Hepatic stellate cell (primary cell): Measurements from ENCODE around the gene IPPK.

Experiments
- DNase-seq: peaks from one replicate; pipeline ENCODE4 v3.0.0; 2011; ENCODE audit warnings: low spot score

Gene IPPK

GRCh38 chr9:92656537-92656925, 13.4 kb downstream of the IPPK start:
- no peak for DNase-seq

- DNase-seq, result no peak
Measured at GRCh38 chr9:92655896-92656536, 13.9 kb downstream of the IPPK start.

GRCh38 chr9:92655366-92655765, 14.6 kb downstream of the IPPK start:
- DNase-seq, result no peak

- DNase-seq, result no peak
Measured at GRCh38 chr9:92654481-92655301, 15.2 kb downstream of the IPPK start.

GRCh38 chr9:92652461-92652860, 17.5 kb downstream of the IPPK start:
- no peak for DNase-seq

GRCh38 chr9:92650839-92651621, 18.9 kb downstream of the IPPK start:
- DNase-seq, result no peak

- DNase-seq, result no peak
Measured at GRCh38 chr9:92650296-92650695, 19.6 kb downstream of the IPPK start.

GRCh38 chr9:92649007-92649406, 20.9 kb downstream of the IPPK start:
- no peak for DNase-seq

GRCh38 chr9:92648474-92648971, 21.4 kb downstream of the IPPK start:
- no peak for DNase-seq

- DNase-seq, result no peak
Measured at GRCh38 chr9:92647671-92648473, 22.1 kb downstream of the IPPK start.

GRCh38 chr9:92645041-92645440, 24.9 kb downstream of the IPPK start:
- no peak for DNase-seq

- DNase-seq, result no peak
Measured at GRCh38 chr9:92644278-92644677, 25.7 kb downstream of the IPPK start.

- DNase-seq, result no peak
Measured at GRCh38 chr9:92642564-92642963, 27.4 kb downstream of the IPPK start.

- no peak for DNase-seq
Measured at GRCh38 chr9:92642041-92642451, 27.9 kb downstream of the IPPK start.

GRCh38 chr9:92641092-92641809, 28.7 kb downstream of the IPPK start:
- DNase-seq, result no peak

GRCh38 chr9:92640398-92641091, 29.4 kb downstream of the IPPK start:
- no peak for DNase-seq

GRCh38 chr9:92639791-92640271, 30.1 kb downstream of the IPPK start:
- DNase-seq, result no peak

- no peak for DNase-seq
Measured at GRCh38 chr9:92639124-92639523, 30.8 kb downstream of the IPPK start.

- no peak for DNase-seq
Measured at GRCh38 chr9:92638621-92639101, 31.3 kb downstream of the IPPK start.
